B cell (primary cell): ENCODE results near the gene OR5AK2. TPM values are rescaled to one million over a fixed set of nuclear protein-coding genes. Genes with fewer than 3 reads are reported as not detected.

Experiments used
- ATAC-seq: fragments of 200-7000 bp; cut with Tn5 transposase; one replicate; pipeline ENCODE4 v1.10.0; 2021; ENCODE audit warnings: low read depth, mild to moderate bottlenecking, moderate number of reproducible peaks, moderate library complexity
- CTCF ChIA-PET: fragments of 350-600 bp; sonication (Branson Sonifier 250); formaldehyde crosslinking; loops from one replicate; lab custom pipeline; 2021; ENCODE audit warnings: antibody characterized with exemption, inconsistent platforms; lab: Charles Lee
- POLR2A ChIA-PET: fragments of 350-600 bp; sonication (Branson Sonifier 250); formaldehyde crosslinking; loops from one replicate; lab custom pipeline; 2021; ENCODE audit warnings: antibody characterized with exemption; lab: Charles Lee
- DNase-seq: peaks from one replicate; pipeline ENCODE4 v3.0.0; 2013
- H2AFZ ChIP-seq: 2 replicates; pipeline ENCODE4 v1.6.1; 2012; ENCODE audit warnings: mild to moderate bottlenecking, low read depth, low read length; ENCODE audit not compliant: insufficient read depth, poor library complexity, severe bottlenecking
- H3K27ac ChIP-seq, 2 donors: 1 replicate in 1 of 2; 2 replicates in 1 of 2; pipeline ENCODE4 v1.5.1; 2012 to 2013; ENCODE audit warnings: low read length in 2 of 2, mild to moderate bottlenecking in 2 of 2, moderate library complexity in 1 of 2
- H3K27me3 ChIP-seq, 4 experiments: fragments of 200-600 bp in 1 of 4; sonication (generic) in 1 of 4; replicated peaks in 1 of 4; 1 replicate in 2 of 4; 2 replicates in 2 of 4; pipeline versions ENCODE4 v1.6.1 to v1.7.0; 2013 to 2016; ENCODE audit warnings: low read length in 3 of 4, mild to moderate bottlenecking in 2 of 4, mixed read lengths in 1 of 4, moderate library complexity in 1 of 4; ENCODE audit not compliant: insufficient read depth in 4 of 4, control insufficient read depth in 3 of 4; ENCODE audit errors: control extremely low read depth in 1 of 4
- H3K36me3 ChIP-seq, 2 experiments: replicated peaks in 1 of 2; 1 replicate in 1 of 2; 2 replicates in 1 of 2; pipeline versions ENCODE4 v1.6.1 to v1.7.1; 2013; ENCODE audit warnings: low read length in 1 of 2; ENCODE audit not compliant: insufficient read depth in 2 of 2, control insufficient read depth in 1 of 2; ENCODE audit errors: control extremely low read depth in 1 of 2, extremely low read depth in 1 of 2
- H3K4me1 ChIP-seq, 2 donors: fragments of 200-600 bp in 1 of 2; sonication (generic) in 1 of 2; 1 replicate in 1 of 2; 2 replicates in 1 of 2; pipeline versions ENCODE4 v1.5.1 to v1.6.1; 2013 to 2017; ENCODE audit warnings: low read length in 2 of 2; ENCODE audit not compliant: control insufficient read depth in 2 of 2, insufficient read depth in 2 of 2
- H3K4me2 ChIP-seq: replicated peaks from 2 replicates; pipeline ENCODE3; 2012; ENCODE audit warnings: mild to moderate bottlenecking, low read depth, low read length; ENCODE audit not compliant: poor library complexity, severe bottlenecking
- H3K4me3 ChIP-seq, 5 experiments: fragments of 200-600 bp in 1 of 5; sonication (generic) in 1 of 5; 1 replicate in 3 of 5; 2 replicates in 2 of 5; pipeline versions ENCODE4 v1.5.1 to v1.7.0; 2011 to 2016; ENCODE audit warnings: low read length in 4 of 5, mild to moderate bottlenecking in 4 of 5, low read depth in 2 of 5, control low read depth in 1 of 5, moderate library complexity in 1 of 5; ENCODE audit not compliant: insufficient read depth in 1 of 5; ENCODE audit errors: control extremely low read depth in 1 of 5, extremely low read depth in 1 of 5
- H3K79me2 ChIP-seq: fragments of 200-600 bp; sonication (generic); one replicate; pipeline ENCODE4 v1.6.0; 2016; ENCODE audit warnings: low read length; ENCODE audit not compliant: control insufficient read depth, insufficient read depth
- H3K9ac ChIP-seq: fragments of 200-600 bp; sonication (generic); 2 replicates; pipeline ENCODE4 v1.6.1; 2017; ENCODE audit warnings: mild to moderate bottlenecking, low read length, moderate library complexity
- H3K9me3 ChIP-seq, 3 donors: one replicate each; pipeline versions ENCODE4 v1.6.1 to v1.7.1; 2013; ENCODE audit warnings: low read length in 2 of 3; ENCODE audit not compliant: control insufficient read depth in 2 of 3, insufficient read depth in 1 of 3; ENCODE audit errors: control extremely low read depth in 1 of 3
- H4K20me1 ChIP-seq: 2 replicates; pipeline ENCODE4 v1.6.0; 2012; ENCODE audit warnings: mild to moderate bottlenecking, low read length; ENCODE audit not compliant: insufficient read depth, control insufficient read depth, poor library complexity, severe bottlenecking
- H3K27ac Mint-ChIP-seq: one replicate; pipeline ENCODE4 v1.8.0; 2021; ENCODE audit warnings: mixed read lengths
- H3K27me3 Mint-ChIP-seq: one replicate; pipeline ENCODE4 v1.8.0; 2021; ENCODE audit warnings: mixed read lengths
- H3K4me1 Mint-ChIP-seq: one replicate; pipeline ENCODE4 v1.8.0; 2021; ENCODE audit warnings: mixed read lengths
- H3K4me3 Mint-ChIP-seq: one replicate; pipeline ENCODE4 v1.8.0; 2021; ENCODE audit warnings: mixed read lengths
- H3K9me3 Mint-ChIP-seq: one replicate; pipeline ENCODE4 v1.8.0; 2022; ENCODE audit warnings: mixed read lengths; ENCODE audit not compliant: insufficient read depth
- CTCF ChIP-seq: fragments of 200-600 bp; IDR thresholded peaks from one replicate; pipeline ENCODE4 v1.8.0; 2022; ENCODE audit warnings: antibody characterized with exemption, mild to moderate bottlenecking
- EZH2 ChIP-seq: IDR thresholded peaks from 2 replicates; pipeline ENCODE4 v1.6.1; 2012; ENCODE audit warnings: borderline replicate concordance, low read depth, mild to moderate bottlenecking, moderate library complexity, low read length; ENCODE audit not compliant: insufficient read depth, poor library complexity, severe bottlenecking
- WGBS: methylation state at CpG from one replicate; pipeline ENCODE4 v1.1.5; 2013; ENCODE audit warnings: missing lambda C conversion rate; ENCODE audit not compliant: insufficient coverage; 5-methylcytosine and 5-hydroxymethylcytosine counted together
- intact Hi-C: fragments of 100-400 bp; cut with micrococcal nuclease; formaldehyde crosslinking; loops from one replicate; pipeline ENCODE4 v1.10.0; 2022
- polyA plus RNA-seq: library from polyadenylated mRNA; depleted of rRNA; stranded (reverse); fragments of >200 nt; gene quantifications from 2 replicates; pipeline ENCODE4 v1.2.3, GENCODE V29; 2012
- total RNA-seq, 2 donors: library from RNA; stranded (reverse); fragments of 120-200 nt in 1 of 2; gene quantifications; 1 replicate in 1 of 2; 2 replicates in 1 of 2; pipeline versions ENCODE4 v1.2.3 to v1.2.4, GENCODE V29; 2013 to 2022

The OR5AK2 gene
- total and polyA plus RNA-seq, 2 donors (not counting 1 experiment from before 2014, with no cell fraction given) = not detected

- 95% methylated on average over 8 of the region's 14 CpGs for WGBS
- POLR2A ChIA-PET = no interaction called here
These were observed 13.1 kb downstream of the OR5AK2 start for GRCh38 chr11:57001674-57002401.

More at GRCh38 chr11:57001674-57002401, 13.1 kb downstream of the OR5AK2 start:
- no peak overlapping the region for H3K9ac ChIP-seq
- peak; percentile 12 for TF ChIP-seq CTCF
- TF ChIP-seq EZH2 = no peak
- no peak overlapping the region for H3K4me3 Mint-ChIP-seq
- no peak overlapping the region for H3K4me2 ChIP-seq
- no peak overlapping the region for H3K27ac ChIP-seq
- no peaks in the 10 kb centered on the region for H3K27me3 Mint-ChIP-seq
- no peaks in the 10 kb centered on the region for H3K79me2 ChIP-seq
- H4K20me1 ChIP-seq = no peaks in the 10 kb centered on the region
- no peaks in the 10 kb centered on the region for H3K27me3 ChIP-seq
- no peaks in the 10 kb centered on the region for H3K4me1 Mint-ChIP-seq
- ATAC-seq = no peak
- no peak overlapping the region for H3K27ac Mint-ChIP-seq
- intact Hi-C loops = no loop called here
- CTCF ChIA-PET = no interaction called here
- no peak for DNase-seq
- peaks cover 0 to 27% (median 7%) of the 10 kb centered on the region in 3 donors for H3K9me3 ChIP-seq
- no peak overlapping the region for H3K4me3 ChIP-seq
- no peaks in the 10 kb centered on the region for H3K36me3 ChIP-seq
- H3K4me1 ChIP-seq = no peaks in the 10 kb centered on the region
- H2AFZ ChIP-seq = no peak overlapping the region
- no peaks in the 10 kb centered on the region for H3K9me3 Mint-ChIP-seq
